ENCODE data around the gene HSD17B13. TPM values are rescaled to one million over a fixed set of nuclear protein-coding genes. Genes with fewer than 3 reads are reported as not detected.

HSD17B13 gene
- total RNA-seq, 2 donors from 2014 or later: 0.12 TPM; not detected in 1

- no peak overlapping the region for H3K4me3 Mint-ChIP-seq
- peaks cover 16 to 37% of the 10 kb centered on the region in 2 donors for H3K27me3 Mint-ChIP-seq
- no peaks in the 10 kb centered on the region for H3K4me1 Mint-ChIP-seq (ENCODE audit: low read depth in 2 of 2)
- DNase-seq (ENCODE audit: low spot score) (no peak), ATAC-seq (no peak)
- no peaks in the 10 kb centered on the region for H3K36me3 Mint-ChIP-seq
- no peaks in the 10 kb centered on the region for H3K9me3 Mint-ChIP-seq
- no peak overlapping the region for H3K27ac Mint-ChIP-seq
Observed at GRCh38 chr4:87270144-87270543, 52.5 kb downstream of the HSD17B13 start.

GRCh38 chr4:87268411-87268810, 54.3 kb downstream of the HSD17B13 start:
- no peak for ATAC-seq
- Mint-ChIP-seq H3K9me3 (no peaks in the 10 kb centered on the region), H3K4me3 (no peak overlapping the region), H3K4me1 (ENCODE audit: low read depth in 2 of 2) (no peaks in the 10 kb centered on the region), H3K27me3 (peaks cover 13 to 45% of the 10 kb centered on the region in 2 donors), H3K36me3 (no peaks in the 10 kb centered on the region), H3K27ac (no peak overlapping the region)
- no peak for DNase-seq (ENCODE audit: low spot score)

GRCh38 chr4:87266986-87267385, 55.7 kb downstream of the HSD17B13 start:
- no peak overlapping the region for H3K27ac Mint-ChIP-seq

GRCh38 chr4:87262886-87263285, 59.8 kb downstream of the HSD17B13 start:
- no peak overlapping the region for H3K27ac Mint-ChIP-seq
- no peak for DNase-seq (ENCODE audit: low spot score)
- H3K4me1 Mint-ChIP-seq (ENCODE audit: low read depth in 2 of 2): no peaks in the 10 kb centered on the region
- H3K4me3 Mint-ChIP-seq: no peak overlapping the region
- no peaks in the 10 kb centered on the region for H3K9me3 Mint-ChIP-seq
- peaks cover 10 to 23% of the 10 kb centered on the region in 2 donors for H3K27me3 Mint-ChIP-seq
- no peaks in the 10 kb centered on the region for H3K36me3 Mint-ChIP-seq
- ATAC-seq: no peak

More at GRCh38 chr4:87266986-87267385, 55.7 kb downstream of the HSD17B13 start:
- peaks cover 10 to 39% of the 10 kb centered on the region in 2 donors for H3K27me3 Mint-ChIP-seq
- H3K9me3 Mint-ChIP-seq: no peaks in the 10 kb centered on the region
- H3K4me1 Mint-ChIP-seq (ENCODE audit: low read depth in 2 of 2): no peaks in the 10 kb centered on the region
- no peak for ATAC-seq
- no peak for DNase-seq (ENCODE audit: low spot score)
- no peaks in the 10 kb centered on the region for H3K36me3 Mint-ChIP-seq
- no peak overlapping the region for H3K4me3 Mint-ChIP-seq

GRCh38 chr4:87260477-87260876, 62.2 kb downstream of the HSD17B13 start:
- ATAC-seq (no peak), DNase-seq (ENCODE audit: low spot score) (no peak)
- Mint-ChIP-seq H3K9me3 (peaks cover 3% of the 10 kb centered on the region), H3K4me1 (ENCODE audit: low read depth in 2 of 2) (no peaks in the 10 kb centered on the region), H3K27ac (no peak overlapping the region), H3K27me3 (peaks cover 9 to 22% of the 10 kb centered on the region in 2 donors), H3K4me3 (no peak overlapping the region), H3K36me3 (peaks cover 6% of the 10 kb centered on the region)

GRCh38 chr4:87258677-87259076, 64.0 kb downstream of the HSD17B13 start:
- no peak overlapping the region for H3K27ac Mint-ChIP-seq
- no peaks in the 10 kb centered on the region for H3K4me1 Mint-ChIP-seq (ENCODE audit: low read depth in 2 of 2)
- peaks cover 3% of the 10 kb centered on the region for H3K9me3 Mint-ChIP-seq
- H3K4me3 Mint-ChIP-seq: no peak overlapping the region
- H3K36me3 Mint-ChIP-seq: peaks cover 6% of the 10 kb centered on the region
- H3K27me3 Mint-ChIP-seq: peaks cover 3 to 15% of the 10 kb centered on the region in 2 donors
- DNase-seq (ENCODE audit: low spot score) (no peak), ATAC-seq (no peak)

GRCh38 chr4:87257523-87257922, 65.2 kb downstream of the HSD17B13 start:
- Mint-ChIP-seq H3K27me3 (peaks cover 3 to 15% of the 10 kb centered on the region in 2 donors), H3K9me3 (peaks cover 3% of the 10 kb centered on the region), H3K36me3 (peaks cover 6% of the 10 kb centered on the region), H3K4me1 (ENCODE audit: low read depth in 2 of 2) (no peaks in the 10 kb centered on the region), H3K4me3 (no peak overlapping the region), H3K27ac (no peak overlapping the region)
- DNase-seq (ENCODE audit: low spot score) (no peak), ATAC-seq (no peak)

GRCh38 chr4:87255755-87256154, 66.9 kb downstream of the HSD17B13 start:
- H3K27me3 Mint-ChIP-seq: peaks cover 3 to 15% of the 10 kb centered on the region in 2 donors
- DNase-seq (ENCODE audit: low spot score): no peak
- peaks cover 6% of the 10 kb centered on the region for H3K36me3 Mint-ChIP-seq
- H3K4me1 Mint-ChIP-seq (ENCODE audit: low read depth in 2 of 2): no peaks in the 10 kb centered on the region
- no peak overlapping the region for H3K27ac Mint-ChIP-seq
- no peak for ATAC-seq
- peaks cover 3% of the 10 kb centered on the region for H3K9me3 Mint-ChIP-seq
- no peak overlapping the region for H3K4me3 Mint-ChIP-seq

Other genes with a start within 250 kb of the HSD17B13 start
- 10 to 100 TPM; 15.7 to 18.8 TPM for gene KLHL8, start 102.3 kb downstream of the HSD17B13 start, total RNA-seq
- gene HSD17B11, start 68.3 kb upstream of the HSD17B13 start, total RNA-seq: 10 to 100 TPM; 11.2 to 18.3 TPM
- 10 to 100 TPM; 14.6 to 18.2 TPM for gene NUDT9, start 99.7 kb upstream of the HSD17B13 start, total RNA-seq
- not detected for gene SPARCL1, start 206.5 kb upstream of the HSD17B13 start, total RNA-seq